T1000 (cell line): Measurements from ENCODE around the gene MRPL48.

Source experiments
- DNase-seq: peaks from one replicate; lab custom pipeline; 2025; ENCODE audit warnings: mixed read lengths; lab: John Stamatoyannopoulos, UW

Gene MRPL48

DNA sequence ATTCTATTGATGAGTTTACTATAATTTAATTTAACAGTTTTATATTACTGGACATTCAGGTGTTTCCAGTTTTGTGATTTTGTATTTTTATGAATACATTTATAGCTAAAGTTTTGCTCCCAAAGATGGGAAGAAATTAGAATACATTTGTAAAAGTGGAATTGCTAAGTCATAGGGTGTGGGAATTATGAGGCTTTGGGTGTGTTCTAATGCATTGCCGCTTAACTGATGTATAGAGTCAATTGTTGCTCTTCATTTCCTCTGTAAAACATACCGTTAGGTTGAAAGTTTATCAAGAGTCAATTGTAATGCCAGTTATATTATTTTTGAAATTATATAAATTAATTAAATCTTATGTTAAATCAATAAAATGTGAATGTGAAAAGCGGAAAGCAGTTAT, 105.4 kb downstream of the MRPL48 start:
- no peak for DNase-seq

DNA sequence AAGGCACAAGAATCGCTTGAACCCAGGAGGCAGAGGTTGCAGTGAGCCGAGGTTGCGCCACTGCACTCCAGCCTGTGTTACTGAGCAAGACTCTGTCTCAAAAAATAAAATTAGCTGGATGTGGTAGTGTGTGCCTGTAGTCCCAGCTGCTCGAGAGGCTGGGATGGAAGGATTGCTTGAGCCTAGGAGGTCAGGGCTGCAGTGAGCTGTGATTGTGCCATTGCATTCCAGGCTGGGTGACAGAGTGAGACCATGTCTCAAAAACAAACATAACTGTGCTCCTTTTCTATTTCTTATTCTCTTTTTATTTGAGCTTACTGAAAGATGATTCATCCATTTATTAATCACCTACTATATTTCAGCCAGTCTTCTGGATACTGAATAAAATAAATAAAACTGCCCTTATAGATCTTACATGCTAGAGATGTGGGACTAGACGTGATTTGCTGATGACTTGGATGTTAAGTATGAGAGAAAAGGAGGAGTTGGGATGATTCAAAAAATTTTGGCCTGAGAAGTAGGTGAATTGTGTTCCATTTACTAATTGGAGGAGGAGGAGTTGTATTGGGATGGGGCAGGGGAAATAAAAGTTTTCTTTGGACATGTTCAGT, 107.2 kb downstream of the MRPL48 start:
- DNase-seq: no peak

DNA sequence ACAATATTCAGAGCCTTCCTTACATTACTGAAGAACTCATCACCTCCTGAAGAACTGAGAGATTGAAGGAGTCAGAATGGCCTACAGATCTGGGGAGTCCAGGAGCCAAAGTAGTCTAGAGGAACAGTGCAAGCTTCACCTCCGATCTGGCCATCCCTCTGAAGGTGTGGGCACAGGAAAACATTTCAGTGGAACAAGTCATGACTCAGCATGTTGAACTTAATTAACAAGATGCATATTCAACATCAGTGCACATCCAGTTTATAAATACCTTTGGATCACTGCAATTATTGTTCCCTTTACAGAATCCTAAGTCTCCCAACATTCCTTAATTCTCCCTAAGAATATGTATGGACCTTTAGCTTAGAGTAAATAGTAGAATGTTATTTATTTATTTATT, 114.6 kb downstream of the MRPL48 start:
- no peak for DNase-seq

DNA sequence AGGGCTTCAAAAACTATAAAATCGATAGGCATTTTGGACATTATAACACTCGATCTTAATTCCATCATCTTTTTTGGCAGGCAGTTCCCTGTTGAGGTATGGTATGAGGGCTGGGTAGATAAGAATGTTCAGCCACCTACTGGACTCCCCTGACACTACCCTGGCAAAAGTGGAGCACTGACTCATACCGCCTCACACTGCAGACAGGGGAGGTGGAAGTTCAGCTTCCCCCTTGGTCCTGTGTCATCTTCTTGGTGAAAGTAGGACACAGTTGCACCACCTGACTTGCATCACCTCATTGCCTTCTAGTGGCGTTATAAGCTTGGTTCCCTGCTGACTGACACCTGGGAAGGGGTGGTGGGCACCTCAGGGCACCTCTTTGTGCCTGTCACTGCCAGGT, 119.5 kb downstream of the MRPL48 start:
- no peak for DNase-seq

DNA sequence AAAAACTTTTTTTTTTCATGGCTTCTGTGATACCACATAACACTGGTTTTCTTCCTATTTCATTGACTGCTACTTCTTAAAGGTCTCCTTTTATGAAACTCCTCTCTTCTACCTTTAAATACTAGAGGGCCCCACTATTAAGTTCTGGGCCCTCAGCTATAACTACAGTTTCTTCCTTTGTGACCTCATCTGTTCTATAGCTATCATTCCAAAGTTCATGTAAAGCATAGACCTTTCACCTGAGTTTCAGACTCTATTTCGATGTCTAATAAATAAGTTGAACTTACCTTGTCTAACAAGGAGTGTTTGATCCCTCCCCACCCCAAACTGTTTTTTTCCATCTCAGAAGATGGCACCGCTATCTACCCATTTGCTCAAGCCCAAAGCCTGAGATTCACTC, 124.4 kb downstream of the MRPL48 start:
- DNase-seq: no peak

DNA sequence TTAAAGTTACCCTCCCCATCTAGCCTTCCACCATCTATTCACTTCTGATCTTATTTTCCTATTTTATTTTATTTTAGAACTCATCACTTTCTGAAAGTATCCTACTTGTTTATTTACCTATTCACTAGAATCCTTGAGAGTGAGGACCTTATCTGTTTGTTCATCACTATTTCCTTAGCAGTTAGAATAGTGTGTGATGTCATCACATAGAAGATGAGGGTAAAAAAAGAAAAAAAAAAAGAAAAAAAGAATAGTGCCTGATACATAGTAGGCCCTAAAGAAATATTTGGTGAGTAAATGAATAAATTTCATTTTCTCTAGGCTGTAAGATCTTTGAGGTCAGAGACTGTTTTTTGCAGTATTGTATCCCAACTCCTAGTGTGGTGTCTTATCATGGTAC, 125.8 kb downstream of the MRPL48 start:
- DNase-seq: no peak

DNA sequence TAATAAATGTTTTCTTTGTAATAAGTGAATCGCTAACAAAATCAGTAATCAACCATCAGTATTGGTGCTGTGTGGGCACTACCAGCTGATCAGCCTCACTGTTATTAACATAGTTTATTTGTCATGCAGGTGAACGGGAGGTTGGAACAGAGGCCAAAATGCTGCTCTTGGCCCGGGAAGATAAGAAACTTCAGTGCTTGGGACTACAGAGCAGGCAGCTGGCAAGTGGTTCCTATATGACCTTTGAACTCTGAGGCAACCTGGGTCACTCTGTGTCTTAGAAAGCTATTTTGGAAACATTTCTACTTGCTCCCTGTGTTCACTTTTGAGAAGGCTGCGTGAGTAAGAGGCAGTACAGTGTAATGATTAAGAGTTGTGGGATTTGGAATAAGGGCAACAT, 126.6 kb downstream of the MRPL48 start:
- DNase-seq: no peak
